Stomach smooth muscle (tissue), 2 donors: ENCODE results near the gene FGF19.

ENCODE experiments used
- H3K27ac ChIP-seq: one replicate; pipeline ENCODE4 v1.7.0; 2013; ENCODE audit warnings: mild to moderate bottlenecking, low read length, inconsistent platforms
- H3K27me3 ChIP-seq, 2 donors: one replicate each; pipeline ENCODE4 v1.7.0; 2013; ENCODE audit warnings: low read length in 2 of 2; ENCODE audit not compliant: insufficient read depth in 2 of 2, control insufficient read depth in 1 of 2
- H3K36me3 ChIP-seq, 2 donors: one replicate each; pipeline ENCODE4 v1.7.0; 2013; ENCODE audit warnings: low read length in 2 of 2; ENCODE audit not compliant: control insufficient read depth in 2 of 2, insufficient read depth in 2 of 2
- H3K4me1 ChIP-seq: one replicate; pipeline ENCODE4 v1.7.0; 2013; ENCODE audit warnings: low read length; ENCODE audit not compliant: control insufficient read depth, insufficient read depth
- H3K4me3 ChIP-seq, 2 donors: one replicate each; pipeline ENCODE4 v1.7.0; 2013; ENCODE audit warnings: low read length in 2 of 2
- H3K9ac ChIP-seq, 2 donors: one replicate each; pipeline ENCODE4 v1.7.0; 2013; ENCODE audit warnings: low read length in 2 of 2, mild to moderate bottlenecking in 1 of 2
- H3K9me3 ChIP-seq, 2 donors: one replicate each; pipeline ENCODE4 v1.7.0; 2013; ENCODE audit warnings: low read length in 2 of 2; ENCODE audit not compliant: control insufficient read depth in 2 of 2
- donor health status: healthy.
- donor health status: Pancreatic carcinoma.

FGF19 gene

DNA sequence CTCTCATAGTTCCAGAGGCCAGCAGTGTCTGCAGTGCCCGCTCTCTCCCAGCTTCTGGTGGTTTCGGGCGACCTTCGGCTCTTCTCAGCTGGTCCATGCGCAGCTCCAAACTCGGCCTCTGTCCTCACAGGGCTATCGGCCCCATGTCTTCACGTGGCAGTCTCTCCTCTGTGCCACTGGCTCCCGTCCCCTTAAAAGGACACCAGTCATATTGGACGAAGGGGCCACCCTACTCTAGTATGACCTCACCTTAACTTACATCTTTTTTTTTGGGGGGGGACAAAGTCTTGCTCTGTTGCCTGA is 42.5 kb downstream of the FGF19 start:
- H3K36me3 ChIP-seq, result peaks cover 5 to 23% of the 10 kb centered on the region in 2 donors
- H3K27ac ChIP-seq, result no peak overlapping the region
- H3K4me3 ChIP-seq, result no peak overlapping the region
- H3K27me3 ChIP-seq, result no peaks in the 10 kb centered on the region
- no peaks in the 10 kb centered on the region for H3K4me1 ChIP-seq
- no peaks in the 10 kb centered on the region for H3K9me3 ChIP-seq
- H3K9ac ChIP-seq, result no peak overlapping the region

DNA sequence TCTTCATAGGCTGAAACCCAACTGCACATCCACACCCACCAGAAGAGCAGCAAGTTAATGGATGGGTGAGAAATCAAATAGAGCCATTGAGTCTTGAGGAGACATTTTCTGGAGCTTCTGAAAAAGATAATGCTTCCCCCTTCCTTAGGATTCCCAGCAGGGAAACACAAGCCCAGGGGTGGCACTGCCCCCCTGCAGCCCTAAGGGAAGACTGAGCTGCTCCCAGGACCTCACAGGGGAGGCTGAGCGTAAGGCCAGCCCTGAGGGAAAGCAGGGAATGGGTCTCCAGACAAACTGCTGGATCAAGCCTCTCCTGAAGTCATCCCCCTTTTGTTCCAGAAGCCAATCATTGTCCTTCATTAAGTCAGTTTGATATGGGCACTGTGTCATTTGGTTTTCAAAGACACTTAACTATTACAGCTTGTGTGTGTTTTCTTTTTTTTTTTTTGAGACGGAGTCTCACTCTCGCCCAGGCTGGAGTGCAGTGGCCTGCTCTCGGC is 43.8 kb downstream of the FGF19 start:
- Histone ChIP-seq H3K9me3 (no peaks in the 10 kb centered on the region), H3K4me3 (no peak overlapping the region)

DNA sequence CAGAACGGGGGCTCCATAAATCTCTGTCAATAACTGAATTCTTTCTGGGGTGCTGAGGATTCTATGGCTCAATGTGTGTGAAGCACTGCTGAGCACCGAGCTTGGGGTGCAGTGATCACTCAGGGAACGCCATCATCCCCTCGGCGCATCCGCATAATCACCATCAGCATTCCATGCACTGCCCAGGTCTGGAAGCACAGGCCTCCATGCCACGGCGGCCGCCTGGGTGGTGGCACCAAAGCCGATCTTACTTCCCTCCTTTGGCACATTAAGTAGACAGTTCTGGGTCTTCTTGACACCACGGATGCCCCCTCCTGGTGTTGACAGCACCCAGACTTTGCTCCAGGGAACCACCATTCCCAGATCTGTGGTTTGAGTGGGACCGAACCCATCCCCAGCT is 44.2 kb downstream of the FGF19 start:
- Histone ChIP-seq H3K36me3 (peaks cover 5 to 15% of the 10 kb centered on the region in 2 donors), H3K4me3 (no peak overlapping the region), H3K27ac (no peak overlapping the region), H3K9me3 (no peaks in the 10 kb centered on the region), H3K9ac (no peak overlapping the region), H3K4me1 (no peaks in the 10 kb centered on the region), H3K27me3 (no peaks in the 10 kb centered on the region)

More for the DNA sequence above, 43.8 kb downstream of the FGF19 start:
- H3K36me3 ChIP-seq, result peaks cover 5 to 20% of the 10 kb centered on the region in 2 donors
- H3K27me3 ChIP-seq, result no peaks in the 10 kb centered on the region
- H3K27ac ChIP-seq, result no peak overlapping the region
- no peak overlapping the region for H3K9ac ChIP-seq
- H3K4me1 ChIP-seq, result no peaks in the 10 kb centered on the region

DNA sequence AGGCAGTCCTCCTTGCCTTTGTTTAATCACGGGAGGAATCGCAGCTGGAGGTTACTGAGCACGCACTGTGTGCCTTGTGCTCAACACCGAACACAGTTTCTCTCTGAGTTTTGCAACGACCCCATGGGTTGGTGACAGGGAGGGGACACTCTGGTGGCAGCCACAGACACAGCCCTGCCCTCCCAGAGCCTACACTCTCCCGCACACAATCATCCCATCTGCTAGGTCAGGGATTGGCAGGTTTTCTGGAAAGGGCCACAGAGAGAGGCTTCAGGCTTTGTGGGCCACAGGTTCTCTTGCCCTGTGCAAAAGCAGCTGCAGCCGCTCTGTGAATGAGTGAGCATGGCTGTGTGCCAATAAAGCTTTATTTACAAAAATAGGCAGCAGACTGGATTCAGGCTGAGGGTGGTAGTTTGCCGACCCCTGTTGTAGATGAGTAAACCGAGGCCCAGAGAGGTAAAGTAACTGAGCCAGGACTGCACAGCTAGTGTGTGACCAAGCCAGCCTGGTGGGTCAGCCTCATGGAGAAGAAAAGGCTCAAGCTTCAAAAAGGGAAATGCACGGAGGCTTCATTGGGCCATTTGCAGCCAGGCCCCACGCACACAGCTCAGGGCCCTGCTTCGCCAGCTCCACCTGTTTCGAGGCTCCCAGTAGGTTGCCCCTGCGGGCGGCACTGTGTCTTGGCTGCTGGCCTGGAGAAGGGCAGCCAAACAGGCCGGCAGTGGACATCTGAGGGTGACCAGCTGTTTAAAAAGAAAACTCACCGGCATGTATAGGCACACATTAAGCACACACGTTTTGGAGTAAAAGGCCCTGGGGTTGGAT is 45.0 kb downstream of the FGF19 start:
- H3K27ac ChIP-seq, result no peak overlapping the region
- H3K36me3 ChIP-seq, result peaks cover 0 to 9% of the 10 kb centered on the region in 2 donors
- no peak overlapping the region for H3K9ac ChIP-seq

DNA sequence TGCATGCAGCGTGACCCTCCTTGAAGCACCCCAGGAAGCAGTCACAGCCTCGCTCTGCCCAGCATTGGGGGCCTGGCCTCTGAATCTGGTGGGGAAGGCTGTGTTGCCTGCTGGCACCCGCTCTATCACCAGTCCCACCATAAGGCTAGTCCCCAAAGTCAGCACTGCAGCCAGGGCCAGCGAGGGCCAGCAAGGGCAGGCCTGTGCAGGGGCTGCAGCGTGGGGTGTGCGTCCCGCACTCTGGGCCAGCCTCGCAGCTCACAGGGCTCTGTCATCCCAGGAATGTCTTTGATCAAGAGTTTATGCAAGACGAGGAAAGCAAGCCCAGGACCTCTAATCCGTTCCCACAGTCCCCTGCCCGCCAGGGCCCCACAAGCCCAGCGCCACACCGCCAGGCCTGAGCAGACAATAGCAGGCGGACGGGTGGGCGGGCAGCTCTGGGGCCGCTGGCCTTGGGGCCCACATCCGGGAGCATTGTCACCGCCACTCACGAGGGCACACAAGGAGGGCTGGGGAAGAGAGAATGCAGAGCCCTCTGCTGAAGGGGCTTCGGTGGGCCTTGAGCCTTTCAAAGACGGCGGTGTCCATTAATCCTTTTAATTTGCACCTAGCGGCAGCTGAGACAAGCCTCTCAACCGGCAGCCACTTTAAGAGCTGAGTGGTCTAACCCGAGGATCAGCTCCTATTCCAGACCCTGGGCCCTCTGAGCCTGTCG is 45.8 kb downstream of the FGF19 start:
- peaks cover 0 to 7% of the 10 kb centered on the region in 2 donors for H3K36me3 ChIP-seq
- H3K9me3 ChIP-seq, result no peaks in the 10 kb centered on the region
- H3K9ac ChIP-seq, result no peak overlapping the region
- H3K4me1 ChIP-seq, result no peaks in the 10 kb centered on the region
- no peak overlapping the region for H3K27ac ChIP-seq
- no peaks in the 10 kb centered on the region for H3K27me3 ChIP-seq
- H3K4me3 ChIP-seq, result no peak overlapping the region

More for the DNA sequence above, 45.0 kb downstream of the FGF19 start:
- no peak overlapping the region for H3K4me3 ChIP-seq
- no peaks in the 10 kb centered on the region for H3K4me1 ChIP-seq
- no peaks in the 10 kb centered on the region for H3K27me3 ChIP-seq
- no peaks in the 10 kb centered on the region for H3K9me3 ChIP-seq

DNA sequence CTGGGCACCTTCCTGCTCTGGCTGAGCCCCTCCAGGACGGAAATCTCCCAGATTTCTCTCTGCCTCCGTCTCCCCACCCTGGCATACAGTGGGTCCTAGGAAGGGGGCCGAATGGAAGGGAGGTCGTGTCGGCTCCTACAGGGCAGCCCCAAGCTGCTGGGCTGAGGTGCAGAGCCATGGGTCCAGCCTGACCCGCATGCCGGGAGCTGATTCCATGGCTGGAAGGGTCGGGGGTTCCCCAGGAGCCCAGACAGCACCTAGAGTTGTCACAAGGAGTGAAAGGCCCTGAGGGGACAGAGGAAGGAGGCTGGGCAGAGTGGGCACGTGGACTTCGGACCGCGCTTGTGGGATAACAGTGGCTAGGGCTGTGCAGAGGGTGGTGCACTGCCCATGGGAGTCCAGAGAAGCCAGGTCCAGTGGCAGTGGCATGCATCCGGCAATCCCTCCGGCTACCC is 46.3 kb downstream of the FGF19 start:
- H3K4me1 ChIP-seq, result no peaks in the 10 kb centered on the region
- H3K27me3 ChIP-seq, result no peaks in the 10 kb centered on the region
- H3K4me3 ChIP-seq, result no peak overlapping the region
- no peaks in the 10 kb centered on the region for H3K9me3 ChIP-seq
- H3K27ac ChIP-seq, result no peak overlapping the region
- H3K9ac ChIP-seq, result no peak overlapping the region
- H3K36me3 ChIP-seq, result peaks cover 3 to 8% of the 10 kb centered on the region in 2 donors

DNA sequence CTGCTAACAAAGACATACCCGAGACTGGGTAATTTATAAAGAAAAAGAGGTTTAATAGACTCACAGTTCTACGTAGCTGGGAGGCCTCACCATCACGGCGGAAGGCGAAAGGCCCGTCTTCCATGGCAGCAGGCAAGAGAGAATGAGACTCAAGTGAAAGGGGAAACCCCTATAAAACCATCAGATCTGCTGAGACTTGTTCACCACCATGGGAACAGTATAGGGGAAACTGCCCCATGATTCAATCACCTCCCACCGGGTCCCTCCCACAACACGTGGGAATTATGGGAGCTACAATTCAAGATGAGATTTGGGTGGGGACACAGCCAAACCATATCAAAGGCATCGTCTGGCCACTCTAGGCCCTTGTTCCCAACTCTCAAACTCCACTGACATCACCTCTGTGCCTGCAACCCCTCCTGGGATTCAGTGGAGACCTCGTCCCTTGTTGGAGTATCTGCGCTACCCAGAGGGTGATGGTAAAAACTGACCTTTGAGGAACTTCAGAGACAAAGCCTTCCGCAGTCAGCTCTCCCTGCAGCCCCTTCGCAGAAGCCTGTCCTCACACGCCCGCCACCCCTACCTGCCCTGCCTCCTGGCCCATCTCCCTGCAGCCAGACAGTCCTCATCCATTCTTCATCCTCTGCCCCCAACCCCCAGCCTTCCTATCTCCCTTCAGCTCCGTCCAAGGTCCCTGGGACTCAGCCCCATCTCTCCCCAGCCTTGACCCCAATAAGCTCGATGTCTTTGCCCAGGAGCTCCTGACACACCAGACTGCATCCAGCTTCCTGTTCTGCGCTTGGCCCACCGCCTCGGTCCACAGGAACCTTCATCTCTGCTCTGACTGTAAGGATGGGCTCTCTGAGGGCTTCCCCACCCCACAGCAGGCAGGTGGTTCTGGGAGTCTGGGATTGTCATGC is 47.0 kb downstream of the FGF19 start:
- no peaks in the 10 kb centered on the region for H3K4me1 ChIP-seq

DNA sequence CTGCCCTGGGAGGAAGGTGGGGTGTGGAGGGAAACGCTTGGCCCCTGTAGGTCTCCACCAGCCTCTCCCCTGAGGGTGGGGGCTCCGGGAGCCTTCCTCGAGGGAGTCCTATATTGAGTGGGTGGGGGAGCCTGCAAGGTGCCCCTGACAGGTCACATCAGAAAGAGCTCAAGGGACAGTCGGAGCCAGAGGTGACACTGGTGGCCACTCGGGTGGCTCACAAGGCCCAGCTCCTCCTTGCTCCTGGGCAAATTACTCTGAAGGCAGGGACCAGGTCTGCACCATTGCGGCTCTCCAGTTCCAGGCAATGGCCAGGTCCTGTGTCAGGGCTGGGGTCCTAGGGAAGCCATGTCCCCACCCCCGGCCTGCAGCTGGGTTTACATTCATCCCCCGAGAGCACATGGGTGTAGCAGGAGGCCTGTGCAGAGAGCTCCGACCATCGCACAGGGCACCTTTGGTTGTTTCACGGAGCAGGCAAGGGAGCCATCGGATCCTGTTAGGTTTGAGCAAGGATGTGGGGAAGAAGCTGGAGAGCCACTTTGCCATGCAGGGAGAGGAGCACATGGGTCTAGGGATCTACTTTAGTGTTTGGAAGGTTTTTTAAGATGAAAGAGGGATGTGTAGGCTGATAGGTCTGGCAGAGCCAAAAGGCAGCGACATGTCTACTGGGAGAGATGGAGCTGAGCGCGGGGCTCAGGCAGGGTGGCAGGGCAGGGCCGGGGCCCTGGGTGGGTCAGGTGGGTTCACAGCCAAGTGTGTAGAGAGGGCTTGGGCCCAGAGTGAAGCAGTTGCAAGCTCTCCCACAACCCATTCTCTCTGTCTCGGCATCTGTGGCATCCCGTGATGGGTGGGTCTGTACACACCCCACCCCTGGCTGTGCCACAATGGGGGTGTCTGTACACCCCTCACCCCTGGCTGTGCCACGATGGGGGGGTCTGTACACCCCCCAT is 48.1 kb downstream of the FGF19 start:
- no peaks in the 10 kb centered on the region for H3K9me3 ChIP-seq
- H3K36me3 ChIP-seq, result peaks cover 5 to 8% of the 10 kb centered on the region in 2 donors
- H3K27ac ChIP-seq, result no peak overlapping the region
- no peaks in the 10 kb centered on the region for H3K4me1 ChIP-seq
- H3K27me3 ChIP-seq, result no peaks in the 10 kb centered on the region
- no peak overlapping the region for H3K9ac ChIP-seq
- H3K4me3 ChIP-seq, result no peak overlapping the region

More for the DNA sequence above, 47.0 kb downstream of the FGF19 start:
- Histone ChIP-seq H3K9me3 (no peaks in the 10 kb centered on the region), H3K36me3 (peaks cover 5 to 10% of the 10 kb centered on the region in 2 donors), H3K27me3 (no peaks in the 10 kb centered on the region), H3K27ac (no peak overlapping the region), H3K4me3 (no peak overlapping the region), H3K9ac (no peak overlapping the region)

DNA sequence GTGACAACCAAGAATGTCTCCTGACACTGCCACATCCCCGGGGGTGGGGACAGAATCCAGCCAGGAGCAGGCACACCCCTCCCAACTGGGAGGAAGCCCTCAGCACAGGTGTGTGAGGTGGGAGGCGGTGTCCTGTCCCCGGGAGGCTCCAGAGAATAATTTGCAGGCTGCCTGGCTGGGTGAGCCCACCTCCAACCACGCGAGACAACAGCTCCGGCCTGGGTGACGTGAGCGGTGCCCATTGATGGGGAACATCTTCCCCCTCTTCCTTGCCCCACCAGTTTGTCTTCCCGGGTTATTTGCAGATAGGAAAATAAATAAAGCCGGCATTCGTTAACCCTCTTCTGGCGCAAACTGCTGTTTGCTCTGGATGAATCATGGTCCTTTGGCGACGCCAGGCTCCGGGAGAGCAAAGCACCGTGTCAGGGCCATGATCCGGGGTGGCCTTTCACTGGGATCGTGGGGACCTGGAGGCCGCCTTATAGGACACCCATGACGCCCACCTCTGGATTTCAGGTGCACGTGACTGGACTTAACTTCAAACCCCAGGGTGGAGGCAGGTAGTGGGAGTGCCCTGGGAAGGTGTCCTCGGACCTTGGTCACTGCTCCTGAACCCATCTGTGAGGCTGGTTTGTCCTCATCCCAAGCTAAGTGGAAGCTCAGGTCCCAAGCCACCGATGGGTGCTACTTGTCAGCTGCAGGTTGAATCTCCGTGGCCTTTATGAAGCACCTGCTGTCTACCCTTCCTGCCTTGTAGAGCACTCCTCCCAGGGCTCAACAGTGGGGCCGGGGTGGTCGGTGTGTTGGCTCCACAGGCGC is 49.0 kb downstream of the FGF19 start:
- no peak overlapping the region for H3K4me3 ChIP-seq
- H3K36me3 ChIP-seq, result peaks cover 5 to 8% of the 10 kb centered on the region in 2 donors
- no peaks in the 10 kb centered on the region for H3K4me1 ChIP-seq
- H3K9me3 ChIP-seq, result no peaks in the 10 kb centered on the region
- H3K9ac ChIP-seq, result no peak overlapping the region
- H3K27me3 ChIP-seq, result no peaks in the 10 kb centered on the region
- no peak overlapping the region for H3K27ac ChIP-seq
